Left ventricle myocardium inferior (tissue), 1 donor: Measurements from ENCODE around the gene ANKFN1. TPM values are rescaled to one million over a fixed set of nuclear protein-coding genes. Genes with fewer than 3 reads are reported as not detected.

Source experiments
- DNase-seq: peaks from one replicate; pipeline ENCODE4 v3.0.0-alpha.2; 2020
- H3K27ac ChIP-seq: fragments of 200-600 bp; replicated peaks from 2 replicates; pipeline ENCODE4 v1.8.0; 2021
- H3K27me3 ChIP-seq: fragments of 200-600 bp; 2 replicates; pipeline ENCODE4 v1.8.0; 2021; ENCODE audit warnings: low read depth
- H3K36me3 ChIP-seq: fragments of 200-600 bp; 2 replicates; pipeline ENCODE4 v1.8.0; 2021
- H3K4me1 ChIP-seq: fragments of 200-600 bp; 2 replicates; pipeline ENCODE4 v1.8.0; 2021
- H3K4me3 ChIP-seq: fragments of 200-600 bp; 2 replicates; pipeline ENCODE4 v1.8.0; 2021; ENCODE audit warnings: mild to moderate bottlenecking, moderate library complexity
- H3K9me3 ChIP-seq: fragments of 200-600 bp; replicated peaks from 2 replicates; pipeline ENCODE4 v1.8.0; 2021
- CTCF ChIP-seq: fragments of 200-600 bp; IDR thresholded peaks from 2 replicates; pipeline ENCODE4 v1.8.0; 2021; ENCODE audit warnings: antibody characterized with exemption, mild to moderate bottlenecking, borderline replicate concordance
- intact Hi-C: fragments of 100-400 bp; cut with micrococcal nuclease; formaldehyde crosslinking; loops from one replicate; pipeline ENCODE4 v1.11.0; 2022
- total RNA-seq: library from RNA; stranded (reverse); fragmentation: NEBNext Ultra II Directional; extraction: Animal tissue kit (Norgen Biotek cat#: 25700); gene quantifications from one replicate; pipeline ENCODE4 v1.2.1, GENCODE V29; 2021
- donor health status: DM: no; HTN: yes; CAD: no; lungs with severe emphysema.

ANKFN1 gene
- total RNA-seq, 1 donor from 2014 or later: not detected

- intact Hi-C loops: no loop called here
- DNase-seq: no peak
These were observed 27.1 kb upstream of the ANKFN1 start for GRCh38 chr17:56125830-56126819.

GRCh38 chr17:56130026-56130425 is 23.2 kb upstream of the ANKFN1 start:
- intact Hi-C loops: loop anchor here (10.0 kb wide), 1 partner anchor 355 kb away; no protein-coding TSS in a partner anchor
- no peaks in the 10 kb centered on the region for H3K36me3 ChIP-seq
- no peak overlapping the region for H3K4me3 ChIP-seq
- no peaks in the 10 kb centered on the region for H3K9me3 ChIP-seq
- no peak overlapping the region for H3K27ac ChIP-seq
- TF ChIP-seq CTCF: no peak
- no peak for DNase-seq
- no peaks in the 10 kb centered on the region for H3K4me1 ChIP-seq
- peaks cover 18% of the 10 kb centered on the region for H3K27me3 ChIP-seq

More at GRCh38 chr17:56125830-56126819, 27.1 kb upstream of the ANKFN1 start:
- TF ChIP-seq CTCF: peak; percentile 53
- H3K27ac ChIP-seq: no peak overlapping the region
- no peaks in the 10 kb centered on the region for H3K9me3 ChIP-seq
- no peaks in the 10 kb centered on the region for H3K4me1 ChIP-seq
- peaks cover 24% of the 10 kb centered on the region for H3K27me3 ChIP-seq
- no peak overlapping the region for H3K4me3 ChIP-seq
- H3K36me3 ChIP-seq: no peaks in the 10 kb centered on the region

- intact Hi-C loops: loop anchor here (10.0 kb wide), 1 partner anchor 354 kb away; no protein-coding TSS in a partner anchor
- H3K27ac ChIP-seq: no peak overlapping the region
- no peak for TF ChIP-seq CTCF
These were observed 22.6 kb upstream of the ANKFN1 start for GRCh38 chr17:56130631-56131030.

GRCh38 chr17:56131431-56131830 is 21.8 kb upstream of the ANKFN1 start:
- peaks cover 14% of the 10 kb centered on the region for H3K27me3 ChIP-seq
- no peaks in the 10 kb centered on the region for H3K4me1 ChIP-seq
- DNase-seq: no peak
- no peak overlapping the region for H3K27ac ChIP-seq
- no peaks in the 10 kb centered on the region for H3K36me3 ChIP-seq
- H3K4me3 ChIP-seq: no peak overlapping the region
- no peaks in the 10 kb centered on the region for H3K9me3 ChIP-seq
- no peak for TF ChIP-seq CTCF
- intact Hi-C loops: loop anchor here (10.0 kb wide), 1 partner anchor 353 kb away; no protein-coding TSS in a partner anchor

More at GRCh38 chr17:56130631-56131030, 22.6 kb upstream of the ANKFN1 start:
- no peak for DNase-seq
- no peaks in the 10 kb centered on the region for H3K36me3 ChIP-seq
- no peaks in the 10 kb centered on the region for H3K9me3 ChIP-seq
- no peak overlapping the region for H3K4me3 ChIP-seq
- H3K4me1 ChIP-seq: no peaks in the 10 kb centered on the region
- H3K27me3 ChIP-seq: peaks cover 14% of the 10 kb centered on the region

- intact Hi-C loops: loop anchor here (10.0 kb wide), 1 partner anchor 348 kb away; no protein-coding TSS in a partner anchor
- Histone ChIP-seq H3K4me3 (no peak overlapping the region), H3K4me1 (no peaks in the 10 kb centered on the region), H3K36me3 (no peaks in the 10 kb centered on the region), H3K9me3 (no peaks in the 10 kb centered on the region), H3K27me3 (peaks cover 12% of the 10 kb centered on the region), H3K27ac (no peak overlapping the region)
- no peak for DNase-seq
- no peak for TF ChIP-seq CTCF
These were observed 17.0 kb upstream of the ANKFN1 start for GRCh38 chr17:56136301-56136700.
